NCI-H146 (cell line): ENCODE measurements around the gene TMEM181.
"Not testable (repeated sequence)": the region's sequence is repeated elsewhere in the genome, so short reads cannot be mapped to it uniquely, and the experiment has no call there.

Experiments
- DNase-seq: peaks from one replicate; lab custom pipeline; 2025; lab: John Stamatoyannopoulos, UW

Gene TMEM181

DNA sequence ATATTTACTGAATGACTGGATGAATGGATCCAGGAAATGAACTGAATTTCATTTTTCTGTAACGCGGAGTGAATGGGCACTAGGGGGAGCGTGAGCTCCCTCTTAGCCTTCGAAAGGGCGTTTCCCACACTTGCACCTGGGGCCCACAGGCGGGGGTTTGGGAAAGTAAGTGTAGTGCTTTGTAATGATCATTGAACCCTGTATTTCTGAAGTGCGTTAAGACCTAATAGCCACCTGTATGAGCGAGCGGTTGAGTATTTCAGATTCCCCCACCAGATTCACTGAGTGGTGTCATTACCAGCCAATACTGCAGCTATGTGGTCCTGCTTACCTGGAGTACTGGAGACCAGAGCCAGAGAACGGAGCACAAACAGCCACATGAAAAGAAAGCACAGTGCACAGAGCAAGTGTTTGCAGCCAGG is 100.5 kb downstream of the TMEM181 start:
- peak; percentile 90 for DNase-seq

DNA sequence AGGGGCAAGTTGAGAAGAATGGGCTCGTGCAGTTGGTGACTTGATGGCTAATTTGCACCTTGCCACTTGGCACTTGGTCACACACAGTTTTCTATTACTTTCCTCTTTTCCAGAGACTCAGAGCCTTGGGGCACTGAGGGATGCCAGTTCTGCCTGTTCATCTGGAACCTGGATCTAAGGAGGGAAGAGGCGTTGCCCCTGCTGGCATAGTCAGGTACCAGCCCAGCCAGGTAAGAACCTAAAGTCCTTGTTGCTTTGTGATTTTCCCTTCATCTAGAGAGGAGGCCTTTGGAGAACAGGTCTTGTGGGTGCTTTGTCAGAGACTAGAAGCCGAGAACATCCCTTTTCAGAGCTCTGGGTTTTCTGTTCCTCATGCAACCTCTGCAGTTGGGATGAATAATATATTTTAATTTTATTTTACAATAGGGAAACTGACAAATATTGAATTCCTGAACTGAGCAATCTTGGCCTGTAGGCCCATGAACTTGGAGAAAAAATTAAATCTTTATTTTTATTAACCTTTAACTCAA is 101.3 kb downstream of the TMEM181 start:
- peak; percentile 53 for DNase-seq

DNA sequence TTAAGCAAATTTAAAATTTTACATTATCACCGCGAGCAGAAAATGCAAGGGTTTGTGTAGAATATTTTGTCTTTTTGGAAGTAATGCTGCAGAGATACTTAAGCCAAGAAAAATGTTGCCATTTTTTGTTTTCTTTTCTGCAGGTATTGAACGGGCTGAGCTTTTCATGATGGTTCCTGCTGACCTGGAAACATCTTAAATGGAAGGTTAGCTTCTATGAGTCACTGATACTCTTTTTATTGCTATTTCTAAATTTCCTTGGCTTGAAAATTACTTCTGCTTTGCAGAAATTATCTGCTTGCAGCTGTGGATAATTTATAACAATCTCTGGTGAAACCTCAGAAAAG is 102.7 kb downstream of the TMEM181 start:
- DNase-seq, result no peak

DNA sequence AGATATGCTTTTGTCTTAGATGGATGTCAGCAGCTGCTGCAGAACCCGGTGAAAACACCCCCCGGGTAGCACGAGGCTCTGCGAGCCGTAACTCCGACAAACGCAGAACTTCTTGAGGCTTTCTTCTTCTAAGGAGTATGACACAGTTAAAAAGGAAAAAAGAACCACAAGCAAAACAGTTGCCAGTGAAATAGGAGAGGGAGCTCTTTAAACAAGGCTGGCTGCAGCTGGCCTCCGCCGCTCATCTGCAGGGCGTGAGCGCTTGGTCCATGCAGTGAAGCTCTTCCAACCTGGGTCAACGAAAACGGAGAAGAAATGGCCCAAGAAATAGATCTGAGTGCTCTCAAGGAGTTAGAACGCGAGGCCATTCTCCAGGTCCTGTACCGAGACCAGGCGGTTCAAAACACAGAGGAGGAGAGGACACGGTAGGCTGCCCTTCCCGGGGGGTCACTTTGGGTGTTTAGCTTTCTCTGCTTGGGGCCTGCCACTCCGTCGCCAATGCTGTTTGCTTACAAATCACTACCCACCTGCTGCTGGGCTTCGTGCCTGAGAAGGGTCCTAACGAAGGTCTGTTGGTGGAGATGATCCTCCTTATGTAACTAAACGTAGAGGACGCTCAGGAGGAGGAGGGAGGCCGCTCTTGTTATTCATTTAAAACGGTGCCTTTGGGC is 103.2 kb downstream of the TMEM181 start:
- peak; percentile 99 for DNase-seq

DNA sequence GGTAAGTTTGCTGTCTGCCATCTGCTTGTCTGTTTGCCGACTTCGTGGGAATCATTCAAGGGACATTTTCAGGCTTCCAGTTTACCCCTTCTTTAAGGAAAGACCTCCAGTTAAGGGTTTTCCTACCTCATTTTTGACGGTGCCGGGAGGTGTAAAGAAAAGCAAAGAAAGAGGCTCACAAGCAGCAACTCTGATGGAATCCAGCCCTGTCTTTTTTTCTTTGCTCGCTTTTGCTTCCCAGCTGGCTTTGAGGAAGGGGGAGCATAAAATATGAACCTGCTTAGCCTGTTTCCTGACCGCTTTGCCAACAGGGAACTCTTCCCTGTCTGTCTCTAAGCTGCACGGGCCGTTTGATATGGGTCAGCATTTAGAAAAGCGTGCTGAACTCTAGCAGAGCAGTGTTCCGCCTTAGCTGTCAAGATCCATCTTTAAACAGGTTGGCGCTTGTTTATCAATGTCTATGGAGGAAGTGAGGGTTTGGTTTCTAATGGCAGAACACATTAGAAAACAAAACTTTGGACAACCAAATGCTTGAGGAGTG is 103.8 kb downstream of the TMEM181 start:
- DNase-seq, result peak; percentile 84

DNA sequence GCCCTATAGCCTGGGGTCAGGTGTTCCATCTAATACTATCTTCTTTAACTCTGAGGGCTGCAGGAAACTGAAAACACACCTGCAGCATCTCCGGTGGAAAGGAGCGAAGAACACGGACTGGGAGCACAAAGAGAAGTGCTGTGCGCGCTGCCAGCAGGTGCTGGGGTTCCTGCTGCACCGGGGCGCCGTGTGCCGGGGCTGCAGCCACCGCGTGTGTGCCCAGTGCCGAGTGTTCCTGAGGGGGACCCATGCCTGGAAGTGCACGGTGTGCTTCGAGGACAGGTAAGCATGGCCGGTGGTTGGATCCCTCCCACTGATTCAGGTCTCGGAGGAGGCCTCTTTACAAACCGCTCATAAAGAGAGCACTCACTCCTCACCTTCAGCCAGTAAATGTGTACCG is 105.4 kb downstream of the TMEM181 start:
- DNase-seq, result no peak

DNA sequence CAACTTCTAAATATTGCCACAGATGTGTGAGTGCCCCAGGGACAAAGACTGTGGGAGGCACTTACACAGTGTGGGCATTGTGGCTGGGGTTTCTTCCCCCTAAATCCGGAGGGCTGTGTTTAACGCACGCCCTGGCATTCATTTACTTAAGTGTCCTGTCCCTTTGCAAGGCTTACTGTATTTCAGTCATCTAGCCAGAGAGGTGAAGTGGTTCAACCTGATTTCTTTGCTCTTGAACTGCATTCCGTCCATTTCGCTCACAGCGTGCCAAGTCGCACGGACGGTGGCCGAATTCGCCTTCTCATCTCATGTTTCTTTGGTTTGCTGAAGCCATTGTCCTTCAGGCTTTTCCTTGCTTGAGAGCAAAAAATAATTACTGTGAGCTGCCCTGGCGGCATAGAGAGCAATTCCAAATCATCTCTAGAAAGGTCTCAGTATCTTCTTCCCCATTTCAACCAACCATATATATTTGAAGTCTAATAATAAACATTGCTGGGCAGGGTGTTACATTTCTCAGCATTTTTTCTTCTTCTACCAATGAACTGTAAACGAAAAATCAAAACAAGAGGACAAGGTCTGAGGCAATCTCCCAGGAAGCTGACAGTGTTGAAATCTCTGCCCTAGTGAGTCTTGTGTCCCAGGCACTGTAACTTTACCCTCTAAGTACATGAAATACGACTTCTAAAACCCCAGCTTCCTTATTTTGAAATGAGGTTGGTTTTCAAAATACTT is 106.9 kb downstream of the TMEM181 start:
- DNase-seq, result no peak

DNA sequence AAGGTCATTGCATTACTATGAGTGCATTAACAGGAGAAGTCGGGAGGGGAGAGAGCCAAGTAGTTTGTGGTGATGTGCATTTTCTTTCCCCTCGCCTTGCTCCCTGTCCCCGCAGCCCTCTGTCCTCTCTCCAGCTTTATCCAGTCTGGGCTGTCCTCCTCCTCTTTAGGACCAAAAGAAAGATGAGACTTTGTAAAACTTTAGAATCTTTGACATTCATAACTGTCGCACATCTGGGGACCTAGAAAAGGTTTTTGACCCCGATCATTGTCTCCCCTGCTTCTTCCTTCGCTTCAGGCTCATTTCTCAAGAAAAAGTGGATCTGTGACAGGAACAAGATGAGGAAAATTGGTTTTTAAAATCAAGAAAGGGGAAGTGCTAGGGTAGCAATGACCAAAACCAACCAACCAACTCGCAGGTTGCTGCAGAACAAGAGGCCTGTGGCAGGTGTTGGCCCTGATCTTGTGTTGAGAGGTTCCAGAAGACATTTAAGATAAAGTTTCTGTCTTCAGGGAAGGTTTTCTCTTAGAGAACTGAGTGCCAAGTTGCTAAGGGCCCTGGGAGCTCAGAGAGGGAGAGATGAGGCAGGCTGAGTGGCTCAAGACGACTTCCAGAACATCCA is 107.6 kb downstream of the TMEM181 start:
- no peak for DNase-seq

DNA sequence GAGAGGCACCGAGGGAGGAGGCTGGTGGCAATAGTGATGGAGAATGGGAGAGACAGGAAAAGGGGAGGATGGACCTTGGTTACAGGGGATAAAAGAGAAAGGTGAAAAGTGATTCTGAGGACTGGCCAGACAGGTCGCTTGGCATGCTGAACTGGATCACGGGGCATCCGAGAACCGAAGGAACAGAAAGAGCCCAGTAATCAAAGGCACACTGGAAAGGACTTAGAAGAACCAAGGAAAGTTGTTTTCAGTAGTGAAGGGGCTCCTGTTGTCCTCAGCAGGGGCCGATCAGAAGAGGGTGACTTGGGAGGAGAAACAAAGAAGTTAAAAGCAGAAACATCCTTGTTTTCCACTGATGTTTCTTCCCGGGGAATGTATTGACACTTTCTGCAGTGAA is 108.8 kb downstream of the TMEM181 start:
- DNase-seq, result no peak

DNA sequence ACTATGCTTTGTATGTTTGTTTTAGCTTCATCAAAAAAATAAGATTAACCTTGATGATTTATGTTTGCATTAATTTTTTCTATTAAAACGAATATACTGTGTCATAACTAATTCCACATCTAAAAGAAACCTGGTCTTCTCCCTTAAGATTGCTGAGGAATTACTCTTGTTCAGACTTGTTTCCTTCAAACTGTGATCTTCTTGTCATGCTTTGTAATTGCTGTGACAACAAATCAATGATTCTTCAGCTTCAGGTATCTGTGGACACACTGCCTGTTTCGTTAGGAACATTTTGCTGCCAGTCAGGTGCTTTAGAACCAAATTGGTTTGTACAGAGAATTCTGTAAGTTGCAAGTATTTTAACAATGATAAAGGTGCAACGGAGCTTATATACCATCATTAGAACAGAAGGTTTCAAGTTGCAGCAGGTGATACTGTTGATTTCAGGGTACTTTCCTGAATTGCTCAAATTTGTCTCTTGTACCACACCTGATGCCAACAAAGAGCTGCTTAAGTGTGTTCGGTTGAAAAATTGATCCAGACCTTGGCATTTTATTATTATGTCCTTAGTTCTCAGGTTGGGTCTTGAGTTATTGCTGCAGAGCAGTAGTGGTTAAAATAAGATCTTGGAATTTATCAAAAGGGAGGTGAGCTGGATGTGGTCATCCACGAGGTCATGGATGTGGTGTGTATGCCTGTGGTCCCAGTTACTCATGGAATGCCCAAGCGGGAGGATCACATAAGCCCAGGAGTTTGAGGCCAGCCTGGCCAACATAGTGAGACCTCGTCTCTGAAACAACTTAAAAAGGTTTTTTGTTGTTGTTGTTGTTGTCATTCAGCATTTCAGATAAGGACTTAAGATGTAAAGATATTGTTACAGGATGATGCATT is 109.5 kb downstream of the TMEM181 start:
- peak; percentile 68 for DNase-seq

DNA sequence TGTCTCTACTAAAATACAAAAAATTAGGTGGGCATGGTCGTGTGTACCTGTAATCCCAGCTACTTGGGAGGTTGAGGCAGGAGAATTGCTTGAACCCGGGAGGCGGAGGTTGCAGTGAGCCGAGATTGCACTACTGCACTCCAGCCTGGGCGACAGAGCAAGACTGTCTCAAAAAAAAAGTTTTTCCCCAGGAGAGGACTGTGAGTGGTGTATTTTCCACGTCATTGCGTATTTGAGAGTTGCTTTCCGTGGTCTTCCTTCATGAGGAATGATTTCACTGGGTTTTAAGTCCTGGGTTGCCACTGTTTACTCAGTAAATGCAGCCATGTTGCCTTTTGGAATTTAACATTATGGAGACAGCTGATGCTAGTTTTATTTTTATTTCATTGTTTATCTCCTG is 112.2 kb downstream of the TMEM181 start:
- not testable (repeated sequence) for DNase-seq

DNA sequence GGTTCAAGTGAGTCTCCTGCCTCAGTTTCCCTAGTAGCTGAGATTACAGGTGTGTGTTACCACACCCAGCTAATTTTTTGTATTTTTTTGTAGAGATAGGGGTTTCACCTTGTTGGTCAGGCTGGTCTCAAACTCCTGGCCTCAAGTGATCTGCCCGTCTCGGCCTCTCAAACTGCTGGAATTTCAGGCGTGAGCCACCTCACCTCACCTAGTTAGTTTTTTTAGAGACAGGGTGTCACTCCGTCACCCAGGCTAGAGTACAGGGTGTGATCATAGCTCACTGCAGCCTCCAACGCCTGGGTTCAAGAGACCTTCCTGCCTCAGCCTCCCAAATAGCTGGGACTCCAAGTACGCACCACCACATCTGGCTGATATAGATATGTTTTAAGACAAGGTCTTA is 112.8 kb downstream of the TMEM181 start:
- no peak for DNase-seq

DNA sequence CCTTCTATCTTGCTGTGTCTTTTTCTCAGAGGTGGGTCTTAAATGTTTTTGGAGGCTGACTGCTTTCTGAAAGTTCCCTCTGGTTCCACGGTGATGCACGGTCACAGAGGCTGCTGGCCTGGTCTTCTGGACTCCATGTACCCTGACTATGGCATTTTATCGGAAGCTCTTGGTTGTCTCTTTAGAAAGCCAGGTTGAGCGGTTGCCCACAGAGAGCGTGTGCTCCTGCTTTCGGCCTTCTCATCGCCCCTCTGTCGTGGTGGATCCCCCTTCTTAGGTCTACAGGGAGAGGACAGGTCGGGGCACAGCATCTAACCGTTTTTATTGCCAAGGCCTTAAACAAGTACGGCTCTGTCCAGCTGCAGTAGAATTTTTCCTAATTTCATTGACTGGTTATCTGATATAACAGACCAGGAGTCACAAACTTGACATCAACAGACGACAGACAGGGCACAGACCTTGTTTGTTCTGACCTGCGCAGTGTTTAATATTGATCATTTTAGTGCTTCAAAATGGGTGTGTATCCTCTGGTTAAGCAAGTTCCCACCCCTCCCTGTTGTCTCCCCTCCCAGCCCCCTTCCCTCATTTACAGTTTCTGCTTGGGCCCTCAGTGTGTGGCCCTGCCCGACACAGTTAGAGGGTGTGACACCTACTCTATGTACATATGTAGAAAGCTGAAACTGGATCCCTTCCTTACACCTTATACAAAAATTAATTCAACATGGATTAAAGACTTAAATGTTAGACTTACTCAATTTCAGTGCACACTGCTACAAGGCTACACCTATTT is 114.6 kb downstream of the TMEM181 start:
- no peak for DNase-seq

DNA sequence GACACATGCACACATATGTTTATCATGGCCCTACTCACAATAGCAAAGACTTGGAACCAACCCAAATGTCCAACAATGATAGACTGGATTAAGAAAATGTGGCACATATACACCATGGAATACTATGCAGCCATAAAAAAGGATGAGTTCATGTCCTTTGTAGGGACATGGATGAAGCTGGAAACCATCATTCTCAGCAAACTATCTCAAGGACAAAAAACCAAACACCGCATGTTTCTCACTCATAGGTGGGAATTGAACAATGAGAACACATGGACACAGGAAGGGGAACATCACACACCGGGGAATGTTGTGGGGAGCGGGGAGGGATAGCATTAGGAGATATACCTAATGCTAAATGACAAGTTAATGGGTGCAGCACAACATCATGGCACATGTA is 117.2 kb downstream of the TMEM181 start:
- DNase-seq, result not testable (repeated sequence)

DNA sequence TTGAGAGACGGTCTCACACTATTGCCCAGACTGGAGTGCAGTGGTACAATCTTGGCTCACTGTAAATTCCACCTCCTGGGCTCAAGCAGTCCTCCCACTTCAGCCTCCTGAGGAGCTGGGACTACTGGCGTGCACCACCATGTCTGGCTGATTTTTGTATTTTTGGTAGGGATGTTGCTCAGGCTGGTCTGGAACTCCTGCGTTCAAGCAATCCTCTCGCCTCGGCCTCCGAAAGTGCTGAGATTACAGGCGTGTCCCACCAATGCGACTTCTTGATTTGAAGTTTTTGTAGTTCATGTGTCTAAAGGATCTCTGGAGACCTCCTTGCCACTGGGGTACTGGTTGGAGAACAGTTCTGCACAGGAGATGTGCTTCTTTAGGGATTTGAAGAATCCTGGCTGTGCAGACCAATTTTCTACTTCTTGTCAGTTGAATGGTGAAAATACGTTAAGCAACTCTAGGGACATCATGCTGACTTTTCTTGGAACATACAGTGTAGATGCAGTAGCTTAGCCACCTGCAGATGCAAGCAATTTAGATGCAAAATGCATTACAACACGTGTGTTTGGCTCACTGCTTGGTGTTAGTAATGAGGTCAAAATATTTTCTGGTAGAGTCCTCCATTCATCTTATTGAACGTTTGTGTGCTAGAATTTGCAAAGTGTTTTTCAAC is 118.2 kb downstream of the TMEM181 start:
- no peak for DNase-seq

DNA sequence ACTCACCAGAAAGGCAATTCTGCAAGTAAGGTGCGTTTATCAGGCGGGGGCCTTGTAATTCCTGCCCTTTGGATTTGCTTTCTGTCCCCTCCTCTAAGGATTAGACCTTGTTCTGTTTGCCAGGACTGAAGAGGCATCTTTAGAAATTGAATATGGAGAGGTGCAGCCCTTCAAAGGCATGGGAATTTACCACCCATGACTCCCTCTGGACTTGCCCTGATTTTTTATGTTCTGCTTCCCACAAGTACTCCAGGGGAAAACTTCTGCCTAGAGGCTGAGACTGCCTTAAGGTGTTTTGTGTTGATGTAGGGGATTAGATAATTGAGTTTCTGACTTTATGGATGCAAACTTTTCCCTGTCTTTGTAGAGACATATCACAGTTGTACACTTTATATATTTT is 120.1 kb downstream of the TMEM181 start:
- no peak for DNase-seq

DNA sequence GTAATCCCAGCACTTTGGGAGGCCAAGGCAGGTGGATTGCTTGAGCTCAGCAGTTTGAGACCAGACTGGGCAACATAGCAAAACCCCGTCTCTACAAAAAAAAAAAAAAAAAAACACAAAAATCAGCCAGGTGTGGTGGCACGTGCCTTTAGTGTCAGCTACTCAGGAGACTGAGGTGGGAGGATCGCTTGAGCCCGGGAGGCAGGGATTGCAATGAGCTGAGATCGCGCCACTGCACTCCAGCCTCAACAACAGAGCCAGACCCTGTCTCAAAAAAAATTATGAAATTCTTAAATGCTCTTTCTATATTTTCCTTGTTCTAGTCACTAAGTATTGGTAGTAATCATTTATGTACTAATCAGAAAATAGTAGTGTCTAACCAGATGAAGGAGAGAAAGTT is 120.6 kb downstream of the TMEM181 start:
- DNase-seq, result no peak

DNA sequence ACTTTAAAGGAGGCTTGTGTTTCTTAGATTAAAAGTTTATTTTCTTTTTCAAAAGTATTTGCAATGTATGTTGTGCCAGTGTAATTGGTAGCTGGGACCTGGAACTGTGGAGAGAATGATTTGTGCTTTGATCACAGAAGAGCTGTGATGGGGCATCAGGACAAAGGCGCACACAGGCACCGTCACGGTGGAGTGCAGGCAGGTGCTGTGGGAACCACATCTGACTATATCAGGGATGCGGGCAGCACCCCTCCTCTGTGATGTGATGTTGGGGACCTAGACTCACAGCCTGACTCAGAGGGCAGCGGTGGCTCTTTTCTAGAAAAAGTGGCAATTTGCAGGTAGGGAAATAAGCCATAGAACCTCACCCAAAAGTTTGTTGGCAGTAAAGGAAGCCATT is 124.4 kb downstream of the TMEM181 start:
- DNase-seq, result no peak

DNA sequence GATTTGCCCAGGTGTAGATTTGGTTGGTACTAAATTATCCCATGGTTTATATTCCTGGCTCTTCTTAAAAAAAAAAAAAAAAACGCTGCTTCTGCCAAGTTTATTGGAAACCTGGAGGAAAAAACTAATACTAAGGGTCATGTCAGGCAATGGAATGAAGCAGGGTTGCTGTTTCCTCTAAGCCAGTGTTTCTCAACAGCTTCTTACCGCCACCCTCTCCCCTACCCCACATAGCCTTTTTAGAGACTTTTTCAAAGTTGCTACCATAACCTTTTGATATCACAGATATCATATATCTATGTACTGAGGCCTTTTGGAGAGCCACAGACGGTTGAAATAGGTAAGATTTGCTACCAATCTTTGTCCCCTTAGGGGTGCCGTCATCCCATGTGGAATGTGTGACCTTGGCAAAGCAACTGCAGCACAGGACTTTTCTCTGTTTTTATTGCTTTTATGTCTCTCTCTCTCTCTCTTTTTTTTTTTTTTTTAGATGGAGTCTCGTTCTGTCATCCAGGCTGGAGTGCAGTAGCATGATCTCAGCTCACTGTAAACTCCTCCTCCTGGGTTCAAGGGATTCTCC is 124.9 kb downstream of the TMEM181 start:
- DNase-seq, result no peak
